PC-9 (cell line): Measurements from ENCODE around the gene WDR33.

Experiments
- EZH2 ChIP-seq: fragments of 200-600 bp; sonication (generic); IDR thresholded peaks from 2 replicates; pipeline ENCODE4 v1.8.0; 2017; ENCODE audit warnings: antibody characterized with exemption, low read depth
- TF ChIP-seq, protein P1 (sequence below): fragments of 200-600 bp; sonication (generic); conservative IDR thresholded peaks from 2 replicates; pipeline ENCODE4 v1.6.1; 2017; ENCODE audit warnings: mixed run types, antibody characterized with exemption, mild to moderate bottlenecking, moderate library complexity

- TF ChIP-seq, protein P1, sequence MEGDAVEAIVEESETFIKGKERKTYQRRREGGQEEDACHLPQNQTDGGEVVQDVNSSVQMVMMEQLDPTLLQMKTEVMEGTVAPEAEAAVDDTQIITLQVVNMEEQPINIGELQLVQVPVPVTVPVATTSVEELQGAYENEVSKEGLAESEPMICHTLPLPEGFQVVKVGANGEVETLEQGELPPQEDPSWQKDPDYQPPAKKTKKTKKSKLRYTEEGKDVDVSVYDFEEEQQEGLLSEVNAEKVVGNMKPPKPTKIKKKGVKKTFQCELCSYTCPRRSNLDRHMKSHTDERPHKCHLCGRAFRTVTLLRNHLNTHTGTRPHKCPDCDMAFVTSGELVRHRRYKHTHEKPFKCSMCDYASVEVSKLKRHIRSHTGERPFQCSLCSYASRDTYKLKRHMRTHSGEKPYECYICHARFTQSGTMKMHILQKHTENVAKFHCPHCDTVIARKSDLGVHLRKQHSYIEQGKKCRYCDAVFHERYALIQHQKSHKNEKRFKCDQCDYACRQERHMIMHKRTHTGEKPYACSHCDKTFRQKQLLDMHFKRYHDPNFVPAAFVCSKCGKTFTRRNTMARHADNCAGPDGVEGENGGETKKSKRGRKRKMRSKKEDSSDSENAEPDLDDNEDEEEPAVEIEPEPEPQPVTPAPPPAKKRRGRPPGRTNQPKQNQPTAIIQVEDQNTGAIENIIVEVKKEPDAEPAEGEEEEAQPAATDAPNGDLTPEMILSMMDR, result no peak
- no peak for TF ChIP-seq EZH2
Observed at GRCh38 chr2:127844973-127845372, 34.0 kb upstream of the WDR33 start.
